Stomach (tissue), 9 donors: ENCODE measurements around the gene NUP214. TPM values are rescaled to one million over a fixed set of nuclear protein-coding genes. Genes with fewer than 3 reads are reported as not detected.
A peak's percentile ranks its signal among the peaks of the same experiment; 100 is the strongest.

Experiments
- DNase-seq, 2 donors: peaks; one replicate each; pipeline versions ENCODE4 v3.0.0 to v3.0.0-alpha.2; 2013 to 2019
- H3K27ac ChIP-seq, 5 donors: fragments of 200-600 bp in 4 of 5; sonication (generic) in 4 of 5; one replicate each; pipeline ENCODE4 v1.5.1; 2013 to 2019; ENCODE audit warnings: mild to moderate bottlenecking in 1 of 5, moderate library complexity in 1 of 5
- H3K27me3 ChIP-seq, 3 donors: fragments of 200-600 bp; sonication (generic); one replicate each; pipeline ENCODE4 v1.5.1; 2017 to 2019; ENCODE audit warnings: mixed run types in 1 of 3
- H3K36me3 ChIP-seq, 4 donors: fragments of 200-600 bp; sonication (generic); 1 replicate in 3 of 4; 2 replicates in 1 of 4; pipeline ENCODE4 v1.5.1; 2016 to 2019
- H3K4me1 ChIP-seq, 4 donors: fragments of 200-600 bp; sonication (generic); one replicate each; pipeline ENCODE4 v1.5.1; 2016 to 2019
- H3K4me3 ChIP-seq, 4 donors: fragments of 200-600 bp; sonication (generic) in 3 of 4; one replicate each; pipeline ENCODE4 v1.5.1; 2016 to 2019; ENCODE audit warnings: mild to moderate bottlenecking in 1 of 4
- H3K9me3 ChIP-seq, 4 donors: fragments of 200-600 bp; sonication (generic); one replicate each; pipeline ENCODE4 v1.5.1; 2016 to 2019
- EP300 ChIP-seq: sonication (generic); formaldehyde crosslinking; IDR thresholded peaks from one replicate; pipeline ENCODE4 v1.6.1; 2017; ENCODE audit warnings: antibody characterized with exemption
- POLR2A ChIP-seq, 4 donors: fragments of 450-650 bp; IDR thresholded peaks; one replicate each; pipeline ENCODE4 v1.6.1; 2016; ENCODE audit warnings: antibody characterized with exemption in 4 of 4, control low read depth in 2 of 4, mild to moderate bottlenecking in 1 of 4, moderate library complexity in 1 of 4
- POLR2AphosphoS5 ChIP-seq, 3 donors: sonication (generic); formaldehyde crosslinking; IDR thresholded peaks; one replicate each; pipeline ENCODE4 v1.6.1; 2016; ENCODE audit warnings: antibody characterized with exemption in 3 of 3
- WGBS, 5 donors: extraction: QIAGEN DNeasy Blood & Tissue Kit in 3 of 5; methylation state at CpG; one replicate each; pipeline versions ENCODE4 v1.1.5 to v1.1.7; 2013 to 2018; 5-methylcytosine and 5-hydroxymethylcytosine counted together
- intact Hi-C: fragments of 100-400 bp; cut with DNase I; formaldehyde crosslinking; loops from one replicate; pipeline ENCODE4 v1.15.1; 2023; ENCODE audit warnings: low total_unique reads
- polyA plus RNA-seq, 3 donors: library from polyadenylated mRNA; stranded (reverse); fragments of 200-250 nt; gene quantifications; one replicate each; pipeline ENCODE4 v1.2.3, GENCODE V29; 2013
- total RNA-seq, 5 donors: library from RNA; depleted of rRNA; stranded (reverse); fragments of >200 nt; gene quantifications; one replicate each; pipeline versions ENCODE4 v1.1.0 to v1.2.3, GENCODE V29; 2014 to 2016
- TF ChIP-seq, protein P1 (sequence below), 7 experiments: fragments of 450-650 bp in 4 of 7; fragments of 200-600 bp in 3 of 7; sonication (generic) in 3 of 7; IDR thresholded peaks; one replicate each; pipeline ENCODE4 v1.5.1; 2016 to 2019; ENCODE audit warnings: antibody characterized with exemption in 7 of 7, control low read depth in 2 of 7, mild to moderate bottlenecking in 1 of 7
- donor health status: healthy with polysubstance abuse.
- donor health status: Bipolar disorder and iron deficiency.
- donor health status: healthy.

NUP214 gene
- total and polyA plus RNA-seq, 8 donors, result 21.7 to 111 (median 35.0) TPM

DNA sequence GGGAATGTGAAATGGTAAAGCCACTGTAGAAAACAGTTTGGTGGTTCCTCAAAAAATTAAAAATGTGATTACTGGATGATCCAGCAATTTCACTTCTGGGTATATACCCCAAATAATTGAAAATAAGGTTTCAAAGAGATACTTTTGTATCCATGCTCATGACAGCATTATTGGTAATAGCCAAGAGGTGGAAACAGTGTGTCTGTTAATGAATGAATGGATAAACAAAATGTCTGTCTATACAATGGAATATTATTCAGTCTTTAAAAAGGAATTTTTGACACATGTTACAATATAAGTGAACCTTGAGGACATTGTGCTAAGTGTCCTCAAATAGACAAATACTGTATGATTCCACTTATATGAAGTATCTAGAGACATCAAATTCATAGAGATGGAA is 40.1 kb downstream of the NUP214 start:
- intact Hi-C loops, result no loop called here
- no peak for DNase-seq
- H3K4me3 ChIP-seq, result no peak overlapping the region
- TF ChIP-seq, protein P1, sequence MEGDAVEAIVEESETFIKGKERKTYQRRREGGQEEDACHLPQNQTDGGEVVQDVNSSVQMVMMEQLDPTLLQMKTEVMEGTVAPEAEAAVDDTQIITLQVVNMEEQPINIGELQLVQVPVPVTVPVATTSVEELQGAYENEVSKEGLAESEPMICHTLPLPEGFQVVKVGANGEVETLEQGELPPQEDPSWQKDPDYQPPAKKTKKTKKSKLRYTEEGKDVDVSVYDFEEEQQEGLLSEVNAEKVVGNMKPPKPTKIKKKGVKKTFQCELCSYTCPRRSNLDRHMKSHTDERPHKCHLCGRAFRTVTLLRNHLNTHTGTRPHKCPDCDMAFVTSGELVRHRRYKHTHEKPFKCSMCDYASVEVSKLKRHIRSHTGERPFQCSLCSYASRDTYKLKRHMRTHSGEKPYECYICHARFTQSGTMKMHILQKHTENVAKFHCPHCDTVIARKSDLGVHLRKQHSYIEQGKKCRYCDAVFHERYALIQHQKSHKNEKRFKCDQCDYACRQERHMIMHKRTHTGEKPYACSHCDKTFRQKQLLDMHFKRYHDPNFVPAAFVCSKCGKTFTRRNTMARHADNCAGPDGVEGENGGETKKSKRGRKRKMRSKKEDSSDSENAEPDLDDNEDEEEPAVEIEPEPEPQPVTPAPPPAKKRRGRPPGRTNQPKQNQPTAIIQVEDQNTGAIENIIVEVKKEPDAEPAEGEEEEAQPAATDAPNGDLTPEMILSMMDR (IDR thresholded peaks at IDR 0.05), result no peak
- TF ChIP-seq EP300, result no peak
- no peak for TF ChIP-seq POLR2A (IDR thresholded peaks at IDR 0.05)
- no peak for TF ChIP-seq POLR2AphosphoS5 (IDR thresholded peaks at IDR 0.05)
- no peaks in the 10 kb centered on the region for H3K27me3 ChIP-seq
- peaks cover 30 to 83% (median 72%) of the 10 kb centered on the region in 4 donors for H3K36me3 ChIP-seq
- H3K4me1 ChIP-seq, result peaks cover 9 to 35% (median 16%) of the 10 kb centered on the region in 4 donors
- H3K9me3 ChIP-seq, result no peaks in the 10 kb centered on the region
- no peak overlapping the region for H3K27ac ChIP-seq

DNA sequence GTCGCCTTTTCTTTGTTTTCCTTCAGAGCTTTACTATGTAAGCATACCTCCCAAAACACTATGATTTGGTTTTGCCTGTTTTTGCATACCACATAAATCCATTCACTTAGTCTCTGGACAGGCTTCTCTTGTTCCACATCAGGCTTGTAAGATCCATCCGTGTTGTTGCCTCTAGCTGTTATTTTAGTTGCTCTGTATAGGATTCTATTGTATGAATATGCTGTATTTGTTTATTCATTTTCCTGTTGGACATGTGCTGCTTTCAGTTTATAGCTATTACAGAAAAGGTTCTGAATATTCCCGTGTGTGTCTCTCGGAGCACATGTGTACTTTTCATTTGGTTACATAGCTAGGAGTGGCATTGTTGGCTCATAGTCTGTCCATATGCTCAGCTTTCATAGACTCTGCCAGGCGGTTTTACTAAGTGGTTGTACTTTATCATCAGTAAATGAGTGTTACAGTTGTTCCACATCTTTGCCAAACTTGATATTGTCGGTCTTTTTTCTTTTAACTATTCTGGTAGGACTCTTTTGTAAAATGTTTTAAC is 41.8 kb downstream of the NUP214 start:
- no peak overlapping the region for H3K4me3 ChIP-seq
- no peaks in the 10 kb centered on the region for H3K9me3 ChIP-seq
- H3K27ac ChIP-seq, result peak overlapping the region in 3 of 5 donors; percentile 29 to 57 (median 54)
- WGBS, 5 donors, result 28 to 40% (median 32%) methylated on average over 6 of the region's 6 CpGs
- peaks cover 18 to 74% (median 67%) of the 10 kb centered on the region in 4 donors for H3K36me3 ChIP-seq
- no peak for TF ChIP-seq POLR2A (IDR thresholded peaks at IDR 0.05)
- TF ChIP-seq POLR2AphosphoS5 (IDR thresholded peaks at IDR 0.05), result peak in 1 of 3 donors; percentile 56
- DNase-seq, result peak; percentile 35 to 76
- H3K27me3 ChIP-seq, result no peaks in the 10 kb centered on the region
- intact Hi-C loops, result no loop called here
- H3K4me1 ChIP-seq, result peaks cover 9 to 25% (median 16%) of the 10 kb centered on the region in 4 donors

DNA sequence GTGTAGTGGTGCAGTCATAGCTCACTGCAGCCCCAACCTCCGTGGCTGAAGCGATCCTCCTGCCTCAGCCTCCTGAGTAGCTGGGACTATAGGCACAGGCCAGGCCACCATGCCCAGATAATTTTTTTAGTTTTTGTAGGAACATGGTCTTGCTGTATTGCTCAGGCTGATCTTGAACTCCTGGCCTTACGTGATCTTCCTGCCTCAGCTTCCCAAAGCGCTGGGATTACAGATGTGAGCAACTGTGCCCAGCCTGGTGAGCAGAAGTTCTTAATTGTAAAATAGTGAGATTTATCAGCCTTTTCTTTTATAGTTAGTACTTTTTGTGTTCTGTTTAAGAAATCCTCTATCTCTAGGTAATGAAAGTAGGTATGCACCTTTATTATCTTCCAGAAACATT is 42.5 kb downstream of the NUP214 start:
- Histone ChIP-seq H3K27ac (no peak overlapping the region), H3K9me3 (no peaks in the 10 kb centered on the region), H3K4me1 (peaks cover 9 to 25% (median 16%) of the 10 kb centered on the region in 4 donors), H3K27me3 (no peaks in the 10 kb centered on the region), H3K4me3 (no peak overlapping the region), H3K36me3 (peaks cover 18 to 74% (median 61%) of the 10 kb centered on the region in 4 donors)
- TF ChIP-seq POLR2A (IDR thresholded peaks at IDR 0.05) (no peak), EP300 (no peak), POLR2AphosphoS5 (IDR thresholded peaks at IDR 0.05) (no peak)
- TF ChIP-seq, protein P1 (IDR thresholded peaks at IDR 0.05), result no peak
- intact Hi-C loops, result no loop called here
- WGBS, 5 donors, result 58 to 93% (median 75%) methylated on average over 4 of the region's 4 CpGs
- DNase-seq, result no peak

DNA sequence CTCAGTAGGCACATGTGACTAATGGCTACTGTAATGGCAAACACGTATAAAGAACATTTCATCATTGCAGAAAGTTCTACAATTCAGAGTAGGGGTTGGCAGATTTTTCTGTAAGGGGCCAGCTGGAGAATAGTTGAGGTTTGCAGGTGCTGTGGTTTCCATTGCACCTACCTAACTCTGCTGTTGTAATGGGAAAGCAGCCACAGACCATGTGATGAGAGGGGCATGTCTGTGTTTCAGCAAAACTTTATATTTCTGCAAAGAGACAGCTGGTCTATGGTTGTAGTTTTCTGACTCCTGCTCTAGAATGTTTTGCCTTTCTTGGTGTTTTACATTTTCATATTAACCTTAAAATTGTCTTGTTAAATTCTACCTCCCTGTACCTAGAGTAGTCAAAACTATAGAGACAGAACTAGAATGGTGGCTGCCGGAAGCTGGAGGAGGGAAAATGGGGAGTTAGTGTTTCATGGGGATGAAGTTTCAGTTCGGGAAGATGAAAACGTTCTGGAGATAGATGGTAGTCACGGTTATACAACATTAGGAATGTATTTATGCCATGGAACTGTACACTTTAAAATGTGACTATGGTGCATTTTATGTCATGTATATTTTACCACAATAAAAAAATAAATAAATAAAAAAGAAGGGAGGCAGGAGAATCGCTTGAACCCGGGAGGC is 44.3 kb downstream of the NUP214 start:
- no peaks in the 10 kb centered on the region for H3K9me3 ChIP-seq
- peaks cover 9 to 25% (median 16%) of the 10 kb centered on the region in 4 donors for H3K4me1 ChIP-seq
- H3K27me3 ChIP-seq, result no peaks in the 10 kb centered on the region
- DNase-seq, result no peak
- H3K36me3 ChIP-seq, result peaks cover 8 to 72% (median 57%) of the 10 kb centered on the region in 4 donors
- H3K4me3 ChIP-seq, result no peak overlapping the region
- WGBS, 5 donors, result 89 to 96% (median 94%) methylated on average over 7 of the region's 7 CpGs
- intact Hi-C loops, result no loop called here
- TF ChIP-seq, protein P1 (IDR thresholded peaks at IDR 0.05), result no peak
- TF ChIP-seq POLR2A (IDR thresholded peaks at IDR 0.05) (no peak), EP300 (no peak), POLR2AphosphoS5 (IDR thresholded peaks at IDR 0.05) (no peak)
- H3K27ac ChIP-seq, result no peak overlapping the region

DNA sequence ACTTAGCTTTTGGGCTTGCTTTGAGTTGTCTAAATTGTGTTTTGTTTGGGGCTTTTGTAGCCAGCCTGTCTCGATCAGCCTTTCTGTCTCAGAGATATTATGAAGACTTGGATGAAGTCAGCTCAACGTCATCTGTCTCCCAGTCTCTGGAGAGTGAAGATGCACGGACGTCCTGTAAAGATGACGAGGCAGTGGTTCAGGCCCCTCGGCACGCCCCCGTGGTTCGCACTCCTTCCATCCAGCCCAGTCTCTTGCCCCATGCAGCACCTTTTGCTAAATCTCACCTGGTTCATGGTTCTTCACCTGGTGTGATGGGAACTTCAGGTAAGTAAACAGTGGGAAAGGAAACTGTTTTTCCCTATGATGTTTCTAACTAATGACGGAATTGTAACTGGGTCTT is 48.6 kb downstream of the NUP214 start:
- TF ChIP-seq EP300, result no peak
- TF ChIP-seq POLR2A (IDR thresholded peaks at IDR 0.05), result no peak
- no peak for TF ChIP-seq POLR2AphosphoS5 (IDR thresholded peaks at IDR 0.05)
- TF ChIP-seq, protein P1 (IDR thresholded peaks at IDR 0.05), result no peak
- WGBS, 5 donors, result 95 to 98% (median 96%) methylated on average over 10 of the region's 10 CpGs
- H3K36me3 ChIP-seq, result peaks cover 30 to 88% (median 76%) of the 10 kb centered on the region in 4 donors

More for the DNA sequence above, 48.6 kb downstream of the NUP214 start:
- Histone ChIP-seq H3K9me3 (no peaks in the 10 kb centered on the region), H3K27ac (no peak overlapping the region), H3K4me3 (no peak overlapping the region), H3K4me1 (peaks cover 0 to 8% (median under 1%) of the 10 kb centered on the region in 4 donors), H3K27me3 (no peaks in the 10 kb centered on the region)
- DNase-seq, result no peak
- intact Hi-C loops, result no loop called here
